Measurements from ENCODE around the gene PTGDR2.

The PTGDR2 gene

GRCh38 chr11:60873533-60873932, 17.8 kb upstream of the PTGDR2 start:
- H3K4me3 ChIP-seq (ENCODE audit: low read depth, low read length) = no peak overlapping the region
- TF ChIP-seq CTCF (conservative IDR thresholded peaks at IDR 0.05; ENCODE audit: low read depth, low read length) = no peak
- no peak for DNase-seq (ENCODE audit: low read depth)

- no peak overlapping the region for H3K4me3 ChIP-seq (ENCODE audit: low read depth, low read length)
- no peak for TF ChIP-seq CTCF (conservative IDR thresholded peaks at IDR 0.05; ENCODE audit: low read depth, low read length)
- peak; percentile 97 for DNase-seq (ENCODE audit: low read depth)
Measured at GRCh38 chr11:60872961-60873524, 17.3 kb upstream of the PTGDR2 start.

GRCh38 chr11:60872124-60872960, 16.6 kb upstream of the PTGDR2 start:
- H3K4me3 ChIP-seq (ENCODE audit: low read depth, low read length) = no peak overlapping the region
- TF ChIP-seq CTCF (conservative IDR thresholded peaks at IDR 0.05; ENCODE audit: low read depth, low read length) = no peak
- peak; percentile 91 for DNase-seq (ENCODE audit: low read depth)

- H3K4me3 ChIP-seq (ENCODE audit: low read depth, low read length) = no peak overlapping the region
- peak; percentile 54 for TF ChIP-seq CTCF (conservative IDR thresholded peaks at IDR 0.05; ENCODE audit: low read depth, low read length)
- peak; percentile 77 for DNase-seq (ENCODE audit: low read depth)
Measured at GRCh38 chr11:60871378-60872061, 15.8 kb upstream of the PTGDR2 start.

- no peak overlapping the region for H3K4me3 ChIP-seq (ENCODE audit: low read depth, low read length)
- DNase-seq (ENCODE audit: low read depth) = no peak
- TF ChIP-seq CTCF (conservative IDR thresholded peaks at IDR 0.05; ENCODE audit: low read depth, low read length) = no peak
Measured at GRCh38 chr11:60870733-60871377, 15.1 kb upstream of the PTGDR2 start.

- H3K4me3 ChIP-seq (ENCODE audit: low read depth, low read length) = no peak overlapping the region
- TF ChIP-seq CTCF (conservative IDR thresholded peaks at IDR 0.05; ENCODE audit: low read depth, low read length) = no peak
- no peak for DNase-seq (ENCODE audit: low read depth)
Measured at GRCh38 chr11:60870276-60870675, 14.5 kb upstream of the PTGDR2 start.

All from choroid plexus epithelial cell (primary cell).